ENCODE data around the gene C3. TPM values are rescaled to one million over a fixed set of nuclear protein-coding genes. Genes with fewer than 3 reads are reported as not detected.

The C3 gene
- total RNA-seq, 6 experiments from 2014 or later = 0.82 to 1.5 (median 1.2) TPM

GRCh38 chr19:6754653-6755463 is 34.4 kb upstream of the C3 start:
- Mint-ChIP-seq H3K4me3 (no peak overlapping the region), H3K9me3 (no peaks in the 10 kb centered on the region), H3K4me1 (ENCODE audit: low read depth) (no peaks in the 10 kb centered on the region), H3K27ac (no peak overlapping the region), H3K27me3 (ENCODE audit: insufficient read depth) (peaks cover 3% of the 10 kb centered on the region; the same call in 1 of the 2 replicates), H3K36me3 (ENCODE audit: low read depth) (peaks cover 4% of the 10 kb centered on the region)
- TF ChIP-seq CTCF (IDR thresholded peaks at IDR 0.05) = no peak
- DNase-seq = no peak

- no peak for TF ChIP-seq CTCF (IDR thresholded peaks at IDR 0.05)
- no peaks in the 10 kb centered on the region for H3K9me3 Mint-ChIP-seq
- no peak for DNase-seq
- no peaks in the 10 kb centered on the region for H3K4me1 Mint-ChIP-seq (ENCODE audit: low read depth)
- no peak overlapping the region for H3K4me3 Mint-ChIP-seq
- no peak overlapping the region for H3K27ac Mint-ChIP-seq
- peaks cover 3% of the 10 kb centered on the region; the same call in 1 of the 2 replicates for H3K27me3 Mint-ChIP-seq (ENCODE audit: insufficient read depth)
- peaks cover 11% of the 10 kb centered on the region for H3K36me3 Mint-ChIP-seq (ENCODE audit: low read depth)
Observed at GRCh38 chr19:6754136-6754535, 33.7 kb upstream of the C3 start.

- Mint-ChIP-seq H3K4me3 (peak overlapping the region; percentile 69), H3K4me1 (ENCODE audit: low read depth) (no peaks in the 10 kb centered on the region), H3K9me3 (no peaks in the 10 kb centered on the region), H3K27me3 (ENCODE audit: insufficient read depth) (peaks cover 2% of the 10 kb centered on the region; the same call in 1 of the 2 replicates), H3K27ac (peak overlapping the region; percentile 68), H3K36me3 (ENCODE audit: low read depth) (peaks cover 19% of the 10 kb centered on the region)
- DNase-seq = peak; percentile 64
- peak; percentile 71 for TF ChIP-seq CTCF (IDR thresholded peaks at IDR 0.05)
Observed at GRCh38 chr19:6753178-6754031, 33.0 kb upstream of the C3 start.

- no peaks in the 10 kb centered on the region for H3K4me1 Mint-ChIP-seq (ENCODE audit: low read depth)
- no peaks in the 10 kb centered on the region for H3K27me3 Mint-ChIP-seq (ENCODE audit: insufficient read depth)
- TF ChIP-seq CTCF (IDR thresholded peaks at IDR 0.05) = no peak
- no peak for DNase-seq
- peak overlapping the region; percentile 69 for H3K4me3 Mint-ChIP-seq
- H3K9me3 Mint-ChIP-seq = no peaks in the 10 kb centered on the region
- peaks cover 19% of the 10 kb centered on the region for H3K36me3 Mint-ChIP-seq (ENCODE audit: low read depth)
- H3K27ac Mint-ChIP-seq = peak overlapping the region; percentile 68
Observed at GRCh38 chr19:6752256-6753177, 32.1 kb upstream of the C3 start.

- Mint-ChIP-seq H3K36me3 (ENCODE audit: low read depth) (peaks cover 19% of the 10 kb centered on the region), H3K27ac (no peak overlapping the region)
- DNase-seq = no peak
Observed at GRCh38 chr19:6751189-6751588, 30.7 kb upstream of the C3 start.

More at GRCh38 chr19:6751189-6751588, 30.7 kb upstream of the C3 start:
- no peaks in the 10 kb centered on the region for H3K9me3 Mint-ChIP-seq
- no peaks in the 10 kb centered on the region for H3K27me3 Mint-ChIP-seq (ENCODE audit: insufficient read depth)
- no peaks in the 10 kb centered on the region for H3K4me1 Mint-ChIP-seq (ENCODE audit: low read depth)
- TF ChIP-seq CTCF (IDR thresholded peaks at IDR 0.05) = no peak
- no peak overlapping the region for H3K4me3 Mint-ChIP-seq

All from HFFc6 (cell line).